GM19324 (cell line): ENCODE results near the gene H2AZ2.
A peak's percentile ranks its signal among the peaks of the same experiment; 100 is the strongest.
"Not testable (repeated sequence)": the region's sequence is repeated elsewhere in the genome, so short reads cannot be mapped to it uniquely, and the experiment has no call there.

Experiments used
- ATAC-seq: cut with Tn5 transposase; IDR thresholded peaks from one replicate; pipeline ENCODE4 v1.9.1; 2021; ENCODE audit warnings: mild to moderate bottlenecking, moderate library complexity; ENCODE audit not compliant: unreplicated experiment, low FRiP score

Gene H2AZ2

DNA sequence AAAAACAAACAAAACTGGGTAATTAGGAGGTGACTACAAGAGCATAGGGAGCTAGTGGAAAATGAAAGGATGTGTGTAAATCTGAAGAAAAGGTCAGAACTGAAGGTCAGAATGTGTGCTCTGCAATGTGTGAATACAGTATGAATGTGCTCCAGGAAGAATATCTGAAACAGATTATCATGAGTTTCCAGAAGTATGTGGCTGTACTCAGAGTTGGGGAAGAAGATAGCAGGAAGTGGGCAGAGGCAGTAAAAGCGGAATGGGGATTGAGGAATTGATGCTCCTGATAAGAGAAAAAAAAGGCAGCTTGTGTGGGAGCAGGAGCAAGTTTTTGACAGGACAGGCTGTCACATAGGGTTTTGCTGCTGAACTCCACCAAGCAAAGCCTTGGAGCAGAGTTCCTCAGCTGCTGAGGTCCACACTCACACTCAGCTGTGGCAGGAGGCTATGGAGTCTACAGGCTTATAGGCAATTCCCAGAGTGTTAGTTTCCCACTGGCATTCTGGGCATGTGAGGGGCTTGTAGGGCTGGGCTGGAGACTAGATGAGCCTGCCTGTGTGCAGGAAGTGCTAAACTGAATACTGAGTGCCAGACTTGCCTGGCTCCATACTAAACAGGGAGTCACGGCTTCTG is 22.9 kb downstream of the H2AZ2 start:
- ATAC-seq, result no peak

DNA sequence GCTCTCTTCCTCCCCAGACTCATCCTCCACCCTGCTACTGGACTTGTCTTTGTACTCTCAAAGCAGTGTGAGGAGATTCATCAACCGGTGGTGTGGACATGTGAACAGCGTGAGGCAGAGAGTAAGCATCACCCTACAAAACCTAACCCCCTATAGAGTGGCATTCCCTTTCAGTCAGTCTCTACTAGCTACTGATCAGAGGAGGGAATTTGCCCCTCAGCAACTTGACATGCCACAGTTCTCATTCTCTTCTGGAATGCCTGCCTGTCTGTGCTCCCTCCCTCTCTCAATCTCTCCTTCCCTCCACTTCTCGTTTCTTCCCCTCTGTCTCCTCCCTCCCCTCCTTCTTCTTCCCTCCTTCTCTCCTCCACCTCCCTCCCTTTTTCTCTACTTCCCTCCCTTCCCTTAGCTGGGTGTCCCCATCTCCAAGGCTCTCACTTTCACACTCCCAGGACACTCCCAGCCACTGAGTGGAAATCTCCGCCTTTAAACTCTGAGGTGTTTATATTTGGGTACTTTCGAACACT is 24.6 kb downstream of the H2AZ2 start:
- ATAC-seq, result no peak

DNA sequence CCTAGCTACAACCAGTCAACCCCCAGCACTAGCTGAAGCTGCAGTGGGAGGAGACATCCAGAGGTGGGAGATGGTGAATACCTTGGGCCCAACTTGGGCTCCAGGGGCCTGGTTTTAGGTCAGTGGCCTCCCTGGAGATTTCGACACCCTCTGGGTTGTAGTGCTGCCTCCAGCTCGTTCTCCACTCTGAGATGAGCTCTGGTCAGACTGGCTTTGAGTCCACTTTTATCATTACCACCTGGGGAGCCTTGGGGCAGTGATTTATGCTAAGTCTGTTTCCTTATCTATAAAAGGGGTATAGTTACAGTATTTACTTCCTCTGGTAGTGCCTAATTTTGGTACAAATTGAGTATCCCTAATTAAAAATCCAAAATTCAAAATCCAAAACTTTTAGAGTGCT is 28.6 kb downstream of the H2AZ2 start:
- ATAC-seq, result no peak

DNA sequence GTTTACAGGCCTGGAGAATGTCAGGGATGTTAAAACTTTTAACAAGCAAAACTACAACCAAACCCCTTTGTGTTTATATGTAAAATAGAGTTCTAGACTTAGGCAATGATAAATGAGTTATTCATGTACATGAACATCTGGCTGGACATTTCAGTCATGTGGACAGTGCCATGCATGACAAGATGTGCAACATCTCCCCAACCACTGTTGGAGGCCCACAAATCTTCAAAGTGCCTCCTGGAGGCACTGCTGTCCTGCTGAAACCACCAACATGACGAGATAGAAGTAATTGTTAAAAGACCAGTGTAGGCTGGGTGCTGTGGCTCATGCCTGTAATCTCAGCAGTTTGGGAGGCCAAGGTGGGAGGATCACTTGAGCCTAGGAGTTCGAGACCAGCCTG is 33.0 kb downstream of the H2AZ2 start:
- ATAC-seq, result no peak

DNA sequence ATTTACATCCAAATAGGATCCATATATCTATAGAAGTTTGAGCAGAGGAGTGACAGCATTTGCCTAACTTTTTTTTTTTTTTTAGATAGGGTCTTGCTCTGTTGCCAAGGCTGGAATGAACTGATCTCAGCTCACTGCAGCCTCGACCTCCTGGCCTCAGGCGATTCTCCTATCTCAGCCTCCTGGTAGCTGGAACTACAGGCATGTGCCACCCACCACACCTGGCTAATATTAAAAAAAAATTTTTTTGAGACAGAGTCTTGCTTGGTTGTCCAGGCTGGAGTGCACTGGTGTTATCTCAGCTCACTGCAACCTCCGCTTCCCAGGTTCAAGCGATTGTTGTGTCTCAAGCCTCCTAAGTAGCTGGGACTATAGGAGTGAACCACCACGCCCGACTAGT is 36.3 kb downstream of the H2AZ2 start:
- no peak for ATAC-seq

DNA sequence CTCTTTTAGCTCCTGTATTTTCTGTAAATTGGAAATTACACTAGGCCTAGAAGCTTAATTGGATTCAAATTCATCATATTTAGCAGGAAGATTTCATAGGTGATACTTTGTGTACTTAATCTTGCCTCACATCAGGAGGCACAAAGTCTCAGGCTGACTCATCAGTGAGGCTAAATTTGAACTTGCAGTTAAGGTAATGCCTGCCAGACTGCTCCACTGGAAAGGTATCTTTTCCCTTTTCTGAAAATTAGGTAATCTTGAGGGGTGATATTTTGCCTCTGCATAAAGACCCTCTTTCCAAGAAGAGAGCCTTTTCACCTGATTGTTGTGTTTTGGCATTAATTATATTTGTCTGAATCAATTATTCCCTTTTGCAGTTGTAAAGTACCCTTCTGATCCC is 36.8 kb downstream of the H2AZ2 start:
- ATAC-seq, result no peak

DNA sequence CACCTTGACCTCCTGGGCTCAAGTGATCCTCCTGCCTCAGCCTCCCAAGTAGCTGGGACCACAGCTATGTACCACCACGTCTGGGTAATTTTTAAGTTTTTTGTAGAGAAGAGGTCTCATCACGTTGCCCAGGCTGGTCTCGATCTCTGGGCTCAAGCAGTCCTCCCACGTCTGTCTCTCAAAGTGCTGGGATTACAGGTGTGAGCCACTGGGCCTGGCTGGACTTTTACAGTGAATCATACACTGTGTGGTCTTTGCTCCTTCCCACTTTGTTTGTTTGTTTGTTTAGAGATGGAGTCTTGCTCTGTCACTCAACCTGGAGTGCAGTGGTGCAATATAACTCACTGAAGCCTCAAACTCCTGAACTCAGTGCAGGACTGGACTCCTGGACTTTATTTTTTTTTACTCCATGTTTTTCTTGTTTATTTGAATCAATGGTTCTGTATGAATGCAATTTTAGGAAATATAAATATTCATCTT is 38.9 kb downstream of the H2AZ2 start:
- ATAC-seq, result no peak

DNA sequence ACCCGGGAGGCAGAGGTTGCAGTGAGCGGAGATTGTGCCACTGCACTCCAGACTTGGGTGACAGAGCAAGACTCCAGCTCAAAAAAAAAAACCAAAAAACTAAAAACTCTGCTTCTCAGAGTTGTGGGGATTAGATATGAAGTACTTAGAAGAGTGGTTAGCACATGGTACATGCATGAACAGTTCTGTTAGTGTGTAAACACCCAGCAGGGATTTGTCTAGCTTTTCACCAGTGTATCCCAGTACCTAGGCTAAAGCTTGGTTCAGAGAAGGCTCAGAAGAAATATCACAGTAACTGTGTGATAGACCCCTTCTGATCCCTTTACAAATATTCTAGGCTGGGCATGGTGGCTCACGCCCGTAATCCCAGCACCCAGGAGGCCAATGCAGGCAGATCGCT is 41.9 kb downstream of the H2AZ2 start:
- no peak for ATAC-seq

DNA sequence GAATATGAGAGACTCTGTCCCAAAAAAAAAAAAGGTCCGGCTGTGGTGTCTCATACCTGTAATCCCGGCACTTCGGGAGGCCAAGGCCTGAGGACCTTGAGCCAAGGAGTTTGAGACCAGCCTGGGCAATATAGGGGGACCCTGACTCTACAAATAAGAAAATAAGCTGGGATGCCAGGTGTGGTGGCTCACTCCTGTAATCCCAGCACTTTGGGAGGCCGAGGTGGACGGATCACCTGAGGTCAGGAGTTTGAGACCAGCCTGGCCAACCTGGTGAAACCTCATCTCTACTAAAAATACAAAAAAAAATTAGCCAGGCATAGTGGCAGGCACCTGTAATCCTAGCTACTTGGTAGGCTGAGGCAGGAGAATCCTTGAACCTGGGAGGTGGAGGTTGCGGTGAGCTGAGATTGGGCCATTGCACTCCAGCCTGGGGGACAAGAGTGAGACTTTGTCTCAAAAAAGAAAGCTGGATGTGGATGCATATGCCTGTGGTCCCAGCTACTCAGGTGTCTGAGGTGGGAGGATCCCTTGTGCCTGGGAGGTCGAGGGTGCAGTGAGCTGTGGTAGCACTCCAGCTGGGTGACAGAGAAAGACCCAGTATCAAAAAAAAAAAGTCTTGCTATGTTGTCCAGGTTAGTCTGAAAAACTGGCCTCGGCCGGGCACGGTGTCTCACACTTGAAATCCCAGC is 43.9 kb downstream of the H2AZ2 start:
- not testable (repeated sequence) for ATAC-seq

DNA sequence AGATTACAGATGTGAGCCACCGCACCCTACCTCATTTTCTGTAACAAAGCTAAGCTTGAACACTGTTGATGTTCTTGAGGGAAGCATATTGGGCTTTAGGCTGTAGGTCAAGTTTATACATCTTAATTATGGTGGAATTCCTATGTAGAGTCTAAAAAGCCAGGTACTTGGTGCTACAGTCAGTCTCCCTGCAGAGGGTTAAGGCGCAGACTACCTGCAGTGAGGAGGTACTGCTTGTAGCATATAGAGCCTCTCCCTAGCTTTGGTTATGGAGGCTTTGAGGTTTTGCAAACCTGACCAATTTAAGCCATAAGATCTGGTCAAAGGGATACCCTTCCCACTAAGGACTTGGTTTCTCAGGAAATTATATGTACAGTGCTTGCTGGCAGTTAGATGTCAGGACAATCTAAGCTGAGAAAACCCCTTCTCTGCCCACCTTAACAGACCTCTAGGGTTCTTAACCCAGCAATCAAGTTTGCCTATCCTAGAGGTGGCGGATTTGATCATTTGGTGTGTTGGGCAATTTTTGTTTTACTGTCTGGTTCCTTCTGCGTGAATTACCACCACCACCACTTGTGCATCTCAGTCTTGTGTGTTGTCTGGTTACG is 45.4 kb downstream of the H2AZ2 start:
- no peak for ATAC-seq

DNA sequence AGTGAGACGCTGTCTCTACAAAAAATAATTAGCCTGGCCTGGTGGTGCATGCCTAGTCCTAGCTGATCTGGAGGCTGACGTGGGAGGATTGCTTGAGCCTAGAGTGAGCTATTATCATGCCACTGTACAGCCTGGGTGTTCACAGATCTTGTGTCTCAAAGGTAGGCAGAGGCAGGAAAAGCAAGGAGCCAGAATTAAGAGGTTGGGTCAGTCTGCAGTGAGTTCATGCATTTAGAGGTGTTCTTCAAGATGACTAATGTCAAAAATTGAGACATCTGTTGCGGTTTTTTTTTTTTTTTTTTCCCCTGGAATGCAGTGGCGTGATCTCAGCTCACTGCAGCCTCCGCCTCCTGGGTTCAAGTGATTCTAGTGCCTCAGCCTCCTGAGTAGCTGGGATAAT is 46.0 kb downstream of the H2AZ2 start:
- no peak for ATAC-seq

DNA sequence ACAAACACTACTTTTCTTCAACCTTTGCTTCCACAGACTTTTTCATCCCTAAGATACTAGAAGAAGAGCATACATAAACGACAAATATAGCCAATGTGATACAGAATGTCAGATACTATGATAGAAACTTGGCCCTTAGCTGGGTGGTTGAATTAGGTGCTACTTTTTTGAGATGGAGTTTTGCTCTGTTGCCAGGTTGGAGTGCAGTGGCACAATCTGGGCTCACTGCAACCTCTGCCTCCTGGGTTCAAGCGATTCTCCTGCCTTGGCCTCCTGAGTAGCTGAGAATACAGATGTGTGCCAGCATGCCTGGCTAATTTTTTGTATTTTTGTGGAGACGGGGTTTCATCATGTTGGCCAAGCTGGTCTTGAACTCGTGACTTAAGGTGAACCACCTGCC is 47.9 kb downstream of the H2AZ2 start:
- ATAC-seq, result no peak

DNA sequence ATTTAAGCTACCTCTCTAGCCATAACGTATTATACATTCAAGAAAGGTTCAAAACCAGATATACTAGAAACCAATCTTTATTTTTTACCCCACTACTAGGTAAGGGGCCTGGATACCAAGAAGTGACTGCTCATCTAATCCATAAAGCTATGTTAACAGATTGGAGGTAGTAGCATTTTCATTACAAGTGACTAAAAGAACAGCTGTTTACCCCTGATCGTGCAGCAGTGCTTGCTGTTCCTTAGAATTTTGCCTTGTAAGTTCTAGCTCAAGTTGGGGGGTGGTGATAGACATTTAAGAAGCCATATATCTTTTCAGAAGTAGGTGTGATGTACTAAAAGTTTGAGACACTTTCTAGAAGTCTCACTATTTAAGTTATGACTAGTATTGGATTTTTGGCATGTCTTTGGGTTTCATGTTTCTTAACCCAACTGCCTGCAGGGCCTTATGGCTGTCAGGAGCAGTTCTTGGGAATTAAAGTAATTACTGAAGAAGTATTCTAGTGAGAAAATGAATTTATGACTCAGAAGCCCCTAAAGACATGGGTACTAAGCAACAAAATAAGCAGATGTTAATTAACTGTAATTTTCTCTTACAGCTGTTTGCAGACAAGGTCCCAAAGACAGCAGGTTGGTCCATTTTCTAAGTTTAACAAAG is 49.1 kb downstream of the H2AZ2 start:
- ATAC-seq, result no peak

DNA sequence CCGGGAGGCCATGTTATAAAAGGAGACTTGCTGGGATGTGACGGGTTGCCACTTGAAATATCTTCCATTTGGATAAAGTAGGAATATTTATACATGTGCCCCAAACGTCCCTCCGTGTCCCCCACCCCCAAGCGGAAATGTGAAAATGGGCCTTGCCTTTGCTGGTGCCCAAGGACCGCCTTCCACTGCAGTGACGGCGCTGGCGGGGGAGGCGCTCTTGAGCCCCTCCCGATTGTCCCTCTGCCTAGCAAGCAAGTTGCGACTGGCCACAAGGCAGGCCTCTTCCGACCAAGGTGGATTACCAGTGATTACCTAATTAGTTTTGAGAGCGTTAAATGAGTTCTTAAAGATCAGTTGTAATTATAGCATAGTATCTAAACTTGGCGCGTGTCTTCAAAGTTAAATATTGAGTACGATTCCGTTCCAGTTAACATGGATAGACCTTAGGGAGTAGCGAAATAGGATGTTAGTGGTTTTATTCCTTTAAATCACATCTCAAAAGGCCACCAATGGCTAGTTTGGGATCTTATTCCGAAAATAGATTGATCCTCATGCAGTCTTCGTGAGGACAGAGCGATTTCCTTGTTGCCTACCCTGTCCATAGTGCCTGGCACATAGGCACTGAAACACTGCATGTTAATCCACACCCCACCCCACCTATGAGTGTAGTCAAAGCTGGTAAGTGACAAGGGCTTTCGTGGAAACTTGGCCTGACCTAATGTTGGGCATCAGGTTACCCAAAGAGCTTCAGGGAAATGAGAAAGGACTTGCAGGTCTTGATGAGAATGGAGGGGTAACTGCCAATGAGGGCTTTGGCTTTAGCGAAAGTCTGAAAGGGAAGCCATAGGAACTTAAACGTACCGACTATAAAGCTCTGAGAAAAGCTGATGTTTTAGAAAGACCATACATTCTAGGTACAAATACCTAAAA is 50.3 kb downstream of the H2AZ2 start:
- ATAC-seq, result peak; percentile 37

DNA sequence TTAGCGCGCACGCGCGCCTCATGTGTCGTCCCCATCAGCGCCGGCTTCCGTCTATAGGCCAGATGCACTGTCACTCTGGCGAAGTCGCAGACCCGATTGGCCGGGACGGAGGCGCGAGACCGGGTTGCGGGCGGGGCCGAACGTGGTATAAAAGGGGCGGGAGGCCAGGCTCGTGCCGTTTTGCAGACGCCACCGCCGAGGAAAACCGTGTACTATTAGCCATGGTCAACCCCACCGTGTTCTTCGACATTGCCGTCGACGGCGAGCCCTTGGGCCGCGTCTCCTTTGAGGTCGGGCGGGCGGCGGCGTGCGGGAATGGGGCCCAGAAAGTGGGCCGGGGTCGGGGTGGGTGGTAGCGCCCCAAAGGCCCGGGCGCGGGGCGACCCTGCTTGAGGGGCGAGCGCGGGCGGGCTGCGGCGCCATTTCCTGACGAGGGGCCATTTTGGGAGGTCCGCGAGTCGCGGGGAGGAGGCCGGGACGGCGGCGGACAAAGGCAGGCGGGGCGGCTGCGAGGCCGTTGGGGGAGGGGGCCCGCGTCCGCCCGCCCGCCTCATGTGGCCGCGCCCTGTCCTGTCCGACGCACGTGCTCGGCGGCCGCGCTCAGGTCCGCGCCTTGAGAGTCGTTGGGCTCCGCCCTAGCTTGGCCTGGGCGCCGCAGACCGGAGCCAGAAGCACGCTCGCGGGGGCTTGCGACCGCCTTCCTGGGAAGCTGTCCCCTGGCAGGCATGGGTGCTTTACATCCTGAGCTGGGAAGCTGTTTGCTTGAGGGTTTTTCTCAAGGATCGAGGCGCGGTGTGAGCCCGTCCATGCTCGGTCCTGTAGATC is 51.2 kb downstream of the H2AZ2 start, which contains the start of gene PPIA:
TSS of gene PPIA (plus strand) at position 178 of the 825 bp plus-strand sequence. CDS start at position 222, 44 bp downstream.
- peak; percentile 94 for ATAC-seq

DNA sequence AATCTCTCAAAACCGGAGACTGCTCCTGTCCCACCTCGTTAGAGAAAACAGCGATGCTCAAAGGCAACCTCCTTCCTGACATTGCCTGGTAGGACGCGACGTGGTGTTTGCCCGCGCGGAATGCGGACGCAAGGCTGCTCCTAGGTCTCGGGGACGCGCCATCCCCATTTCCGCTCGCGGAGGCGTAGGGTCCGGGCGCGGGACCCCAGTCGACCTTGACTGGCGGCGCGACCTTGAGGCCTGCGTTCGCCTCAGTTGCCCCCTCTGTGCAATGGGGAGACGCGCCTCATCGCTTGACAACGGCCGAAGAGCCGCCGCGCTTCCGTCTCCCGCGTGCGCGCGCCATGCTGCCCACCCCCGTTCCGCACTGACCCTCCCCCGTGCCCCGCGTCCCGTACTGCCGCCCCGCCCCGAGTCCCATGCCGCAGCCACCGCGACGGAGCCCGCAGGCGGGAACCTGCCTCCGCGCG is 51.8 kb downstream of the H2AZ2 start:
- peak; percentile 27 for ATAC-seq

DNA sequence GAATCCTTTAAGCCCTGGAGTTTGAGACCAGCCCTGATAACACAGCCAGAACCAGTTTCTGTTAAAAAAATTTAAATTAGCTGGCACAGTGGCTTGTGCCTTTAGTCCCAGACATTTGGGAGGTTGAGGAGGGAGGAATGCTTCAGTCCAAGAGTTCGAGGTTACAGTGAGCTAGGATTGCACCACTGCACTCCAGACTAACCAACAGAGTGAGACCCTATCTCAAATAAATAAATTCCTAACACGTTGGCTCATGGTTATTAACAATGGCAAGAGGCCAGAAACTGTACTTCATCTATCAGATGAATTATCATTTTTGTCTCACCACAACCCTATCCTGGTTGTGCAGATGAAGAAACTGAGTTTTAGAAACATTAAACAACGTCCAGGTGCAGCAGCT is 53.6 kb downstream of the H2AZ2 start:
- no peak for ATAC-seq

DNA sequence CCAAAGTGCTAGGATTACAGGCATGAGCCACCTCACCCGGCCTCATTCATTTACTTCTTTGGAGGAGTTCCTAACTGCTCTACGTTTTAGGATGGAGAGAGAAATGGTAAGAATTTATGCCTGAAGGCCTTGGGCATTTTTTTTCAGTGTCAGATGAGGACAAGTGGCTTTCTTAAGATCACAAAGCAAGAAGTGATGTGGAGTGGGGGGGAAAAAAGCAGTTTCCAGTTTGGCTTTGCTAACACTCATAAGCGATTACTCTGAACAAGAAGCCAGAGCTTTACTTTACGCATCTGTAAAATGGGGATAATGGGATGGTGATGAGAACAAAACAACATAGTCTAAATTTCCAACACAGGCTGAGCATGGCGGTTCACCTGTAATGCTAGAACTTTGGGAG is 54.0 kb downstream of the H2AZ2 start:
- no peak for ATAC-seq
